ENCODE results near the gene FAM193A. TPM values are rescaled to one million over a fixed set of nuclear protein-coding genes. Genes with fewer than 3 reads are reported as not detected.

Gene FAM193A, protein sequence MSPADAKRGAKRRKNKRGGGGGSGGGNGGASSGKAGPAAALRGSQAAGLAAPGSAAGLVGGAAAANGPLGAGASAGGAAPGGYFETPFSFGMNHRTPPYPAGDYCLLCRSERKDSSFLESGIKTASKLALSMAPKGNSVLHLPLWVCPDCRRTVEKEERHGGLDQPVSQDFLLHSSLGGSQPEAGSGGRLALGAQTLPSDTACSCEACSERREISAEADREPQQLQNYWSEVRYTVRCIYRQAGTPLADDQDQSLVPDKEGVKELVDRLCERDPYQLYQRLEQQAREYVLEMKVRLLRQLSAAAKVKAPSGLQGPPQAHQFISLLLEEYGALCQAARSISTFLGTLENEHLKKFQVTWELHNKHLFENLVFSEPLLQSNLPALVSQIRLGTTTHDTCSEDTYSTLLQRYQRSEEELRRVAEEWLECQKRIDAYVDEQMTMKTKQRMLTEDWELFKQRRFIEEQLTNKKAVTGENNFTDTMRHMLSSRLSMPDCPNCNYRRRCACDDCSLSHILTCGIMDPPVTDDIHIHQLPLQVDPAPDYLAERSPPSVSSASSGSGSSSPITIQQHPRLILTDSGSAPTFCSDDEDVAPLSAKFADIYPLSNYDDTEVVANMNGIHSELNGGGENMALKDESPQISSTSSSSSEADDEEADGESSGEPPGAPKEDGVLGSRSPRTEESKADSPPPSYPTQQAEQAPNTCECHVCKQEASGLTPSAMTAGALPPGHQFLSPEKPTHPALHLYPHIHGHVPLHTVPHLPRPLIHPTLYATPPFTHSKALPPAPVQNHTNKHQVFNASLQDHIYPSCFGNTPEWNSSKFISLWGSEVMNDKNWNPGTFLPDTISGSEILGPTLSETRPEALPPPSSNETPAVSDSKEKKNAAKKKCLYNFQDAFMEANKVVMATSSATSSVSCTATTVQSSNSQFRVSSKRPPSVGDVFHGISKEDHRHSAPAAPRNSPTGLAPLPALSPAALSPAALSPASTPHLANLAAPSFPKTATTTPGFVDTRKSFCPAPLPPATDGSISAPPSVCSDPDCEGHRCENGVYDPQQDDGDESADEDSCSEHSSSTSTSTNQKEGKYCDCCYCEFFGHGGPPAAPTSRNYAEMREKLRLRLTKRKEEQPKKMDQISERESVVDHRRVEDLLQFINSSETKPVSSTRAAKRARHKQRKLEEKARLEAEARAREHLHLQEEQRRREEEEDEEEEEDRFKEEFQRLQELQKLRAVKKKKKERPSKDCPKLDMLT (N-terminal part only)
- 17.5 and 17.8 TPM in 2 replicates for total RNA-seq (2014; rRNA removed; shearing (Covaris generic))

DNA sequence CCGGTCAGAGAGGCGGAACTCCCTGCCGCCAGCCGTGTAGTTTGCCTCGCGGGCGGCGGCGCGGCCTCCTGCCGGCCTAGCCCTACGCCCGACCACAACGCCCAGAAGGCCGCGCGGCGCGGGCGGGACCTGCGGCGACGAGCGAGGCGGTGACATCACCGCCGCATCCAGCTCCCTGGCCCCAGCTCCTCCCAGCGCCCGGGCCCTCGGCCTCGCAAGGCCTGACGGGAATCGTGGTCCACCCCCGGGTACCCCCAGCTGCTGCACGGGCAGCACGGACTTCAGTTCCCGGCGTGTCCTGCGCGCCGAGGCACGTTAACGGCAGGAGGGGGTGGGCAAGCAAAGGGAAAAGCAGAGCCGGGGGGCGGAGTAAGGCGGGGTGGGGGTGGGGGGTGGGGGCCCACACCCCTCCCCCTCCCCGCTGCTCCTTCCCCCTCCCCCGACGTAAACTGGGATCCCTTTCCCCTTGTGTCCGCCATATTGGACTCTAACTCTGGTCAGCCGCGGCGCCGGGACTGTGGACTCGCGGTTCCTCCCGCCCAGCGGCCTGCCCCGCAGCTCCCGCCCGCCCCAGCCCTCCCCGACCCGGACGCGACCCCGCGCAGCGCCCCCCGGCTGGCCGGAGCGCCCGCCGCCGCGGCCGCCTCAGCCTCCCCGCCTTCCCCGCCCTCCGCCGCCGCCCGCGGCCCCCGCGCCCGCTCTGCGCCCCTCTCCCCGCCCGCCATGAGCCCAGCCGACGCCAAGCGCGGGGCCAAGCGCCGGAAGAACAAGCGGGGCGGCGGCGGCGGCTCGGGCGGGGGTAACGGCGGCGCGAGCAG is at the start of gene FAM193A:
FAM193A (plus strand) TSS at position 455 of the 818 bp plus-strand sequence; CDS start at position 724, 269 bp downstream.

DNA sequence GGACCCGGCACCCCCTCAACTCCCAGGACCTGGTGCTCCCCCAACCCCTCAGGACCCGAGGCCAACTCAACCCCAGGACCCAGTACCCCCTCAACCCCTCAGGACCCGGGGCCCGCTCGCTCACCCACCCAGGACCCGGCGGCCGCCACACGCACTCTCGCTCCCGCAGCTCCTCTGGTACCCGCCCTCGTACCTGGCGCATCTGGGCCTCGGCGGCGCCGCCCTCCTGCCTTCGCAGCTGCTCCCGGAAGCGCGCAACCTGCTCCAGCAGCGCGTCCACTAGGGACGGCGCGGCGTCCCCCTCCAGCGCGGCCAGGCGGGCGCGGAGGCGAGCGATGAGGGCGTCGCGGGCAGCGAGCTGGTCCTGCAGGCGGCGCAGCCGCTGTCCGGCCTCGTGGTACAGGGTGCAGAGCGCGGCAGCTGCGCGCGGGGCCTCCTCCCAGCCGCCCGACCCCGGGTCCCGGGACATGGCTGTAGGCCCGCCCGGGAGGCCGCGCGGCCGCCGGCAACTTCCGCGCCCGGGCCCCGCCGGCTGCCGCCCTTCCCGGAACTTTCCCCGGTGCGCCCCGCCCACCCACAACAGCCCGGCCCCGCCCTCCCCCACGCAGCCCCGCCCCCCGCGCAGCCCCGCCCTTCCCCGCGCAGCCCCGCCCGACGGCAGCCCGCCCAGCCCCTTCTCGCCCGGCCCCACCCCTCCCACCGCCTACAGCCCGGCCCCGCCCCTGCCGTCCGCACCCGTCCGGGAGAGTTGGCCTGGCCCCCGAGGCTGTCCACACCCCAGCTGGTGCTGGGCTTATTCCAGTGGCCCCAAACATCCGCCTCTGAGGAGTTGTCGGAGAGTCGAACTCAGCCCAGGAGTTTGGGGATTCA is 219.6 kb downstream of the FAM193A start, which contains the start of gene TNIP2:
TNIP2 (minus strand) TSS at position 516 of the 870 bp plus-strand sequence; CDS start at position 469, 47 bp downstream.

Small RNAs within 50 kb of the gene (small RNA-seq; reads per million reads assigned to genes)
- gene CR545473.1: not detected
- gene RF00019: not detected

Other genes with a start within 250 kb of the FAM193A start
- 3.6 and 5.0 TPM in 2 replicates for gene ZFYVE28, start 118.0 kb upstream of the FAM193A start, total RNA-seq (2014; rRNA removed; shearing (Covaris generic))
- not detected in 2 replicates for gene CFAP99, start 117.7 kb upstream of the FAM193A start, total RNA-seq (2014; rRNA removed; shearing (Covaris generic))
- gene RNF4, start 67.5 kb upstream of the FAM193A start, total RNA-seq (2014; rRNA removed; shearing (Covaris generic)): 26.6 and 34.2 TPM in 2 replicates
- 42.1 and 44.8 TPM in 2 replicates for gene TNIP2, start 219.7 kb downstream of the FAM193A start, total RNA-seq (2014; rRNA removed; shearing (Covaris generic))

Data from A375 (cell line).